AG04450 (cell line): ENCODE data around the gene SRGAP3. TPM values are rescaled to one million over a fixed set of nuclear protein-coding genes. Genes with fewer than 3 reads are reported as not detected.

Experiments
- CTCF ChIA-PET: fragments of 300-600, 350-600 bp; formaldehyde crosslinking; extraction: SDS; loops from one replicate; lab custom pipeline; 2022; ENCODE audit warnings: antibody characterized with exemption, inconsistent platforms; lab: Charles Lee
- POLR2A ChIA-PET: fragments of 350-600 bp; formaldehyde crosslinking; extraction: SDS; loops from one replicate; lab custom pipeline; 2021; ENCODE audit warnings: antibody characterized with exemption, inconsistent platforms; lab: Yijun Ruan, JAX
- DNase-seq: peaks from one replicate; pipeline ENCODE4 v3.0.0-alpha.2; 2011; ENCODE audit warnings: low read depth, low spot score
- H3K27ac ChIP-seq: one replicate; pipeline ENCODE4 v1.5.1; 2012; ENCODE audit warnings: low read depth, low read length, control low read depth
- H3K27me3 ChIP-seq: one replicate; pipeline ENCODE4 v1.6.0; 2012; ENCODE audit warnings: low read length; ENCODE audit not compliant: control insufficient read depth, insufficient read depth
- H3K4me3 ChIP-seq: 2 replicates; pipeline ENCODE4 v1.5.1; 2011; ENCODE audit warnings: mild to moderate bottlenecking, low read depth, low read length, control low read depth
- H3K9me3 ChIP-seq: 2 replicates; pipeline ENCODE4 v1.5.1; 2012; ENCODE audit warnings: low read length; ENCODE audit not compliant: control insufficient read depth, insufficient read depth
- polyA plus RNA-seq: library from polyadenylated mRNA; depleted of rRNA; stranded (reverse); fragments of >200 nt; gene quantifications from 2 replicates; pipeline ENCODE4 v1.2.3, GENCODE V29; 2011
- TF ChIP-seq, protein P1 (sequence below): IDR thresholded peaks from 2 replicates; pipeline ENCODE4 v1.5.1; 2011; ENCODE audit warnings: low read depth, low read length, control low read depth, inconsistent platforms

SRGAP3 gene
- polyA plus RNA-seq, 1 experiment, result 0.61 TPM

DNA sequence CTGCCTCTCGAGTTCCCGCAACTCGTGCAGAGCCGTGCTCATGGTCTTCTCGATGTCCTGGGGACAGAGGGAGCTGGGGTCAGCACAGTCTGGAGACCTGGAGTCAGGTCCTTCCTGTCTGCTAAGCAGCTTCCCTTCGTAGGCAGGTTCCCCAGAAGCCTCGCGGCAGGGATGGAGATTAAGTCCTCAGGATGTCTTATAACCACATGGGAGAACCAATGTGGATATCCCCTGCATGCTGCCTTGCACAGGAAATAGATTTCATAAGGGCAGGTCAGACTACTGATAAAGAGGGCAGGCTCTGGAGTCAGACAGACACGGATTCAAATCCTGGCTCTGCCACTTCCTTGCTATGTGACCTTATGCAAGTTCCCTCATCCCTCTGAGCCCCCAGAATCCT is 263.6 kb downstream of the SRGAP3 start:
- peaks cover 18% of the 10 kb centered on the region for H3K27me3 ChIP-seq
- ChIA-PET CTCF (interaction anchor here (1.1 to 3.2 kb wide), 4 partner anchors 11 to 317 kb away, joined by 4 to 24 read pairs (median 10); partner anchors contain the start of gene OXTR), POLR2A (interaction anchor here (0.6 kb wide), 1 partner anchor 10 kb away, joined by 3 read pairs; no protein-coding TSS in a partner anchor)
- no peak overlapping the region for H3K4me3 ChIP-seq
- DNase-seq, result no peak
- TF ChIP-seq, protein P1, sequence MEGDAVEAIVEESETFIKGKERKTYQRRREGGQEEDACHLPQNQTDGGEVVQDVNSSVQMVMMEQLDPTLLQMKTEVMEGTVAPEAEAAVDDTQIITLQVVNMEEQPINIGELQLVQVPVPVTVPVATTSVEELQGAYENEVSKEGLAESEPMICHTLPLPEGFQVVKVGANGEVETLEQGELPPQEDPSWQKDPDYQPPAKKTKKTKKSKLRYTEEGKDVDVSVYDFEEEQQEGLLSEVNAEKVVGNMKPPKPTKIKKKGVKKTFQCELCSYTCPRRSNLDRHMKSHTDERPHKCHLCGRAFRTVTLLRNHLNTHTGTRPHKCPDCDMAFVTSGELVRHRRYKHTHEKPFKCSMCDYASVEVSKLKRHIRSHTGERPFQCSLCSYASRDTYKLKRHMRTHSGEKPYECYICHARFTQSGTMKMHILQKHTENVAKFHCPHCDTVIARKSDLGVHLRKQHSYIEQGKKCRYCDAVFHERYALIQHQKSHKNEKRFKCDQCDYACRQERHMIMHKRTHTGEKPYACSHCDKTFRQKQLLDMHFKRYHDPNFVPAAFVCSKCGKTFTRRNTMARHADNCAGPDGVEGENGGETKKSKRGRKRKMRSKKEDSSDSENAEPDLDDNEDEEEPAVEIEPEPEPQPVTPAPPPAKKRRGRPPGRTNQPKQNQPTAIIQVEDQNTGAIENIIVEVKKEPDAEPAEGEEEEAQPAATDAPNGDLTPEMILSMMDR, result no peak
- peaks cover 6% of the 10 kb centered on the region; the same call in 1 of the 2 replicates for H3K9me3 ChIP-seq
- no peak overlapping the region for H3K27ac ChIP-seq

DNA sequence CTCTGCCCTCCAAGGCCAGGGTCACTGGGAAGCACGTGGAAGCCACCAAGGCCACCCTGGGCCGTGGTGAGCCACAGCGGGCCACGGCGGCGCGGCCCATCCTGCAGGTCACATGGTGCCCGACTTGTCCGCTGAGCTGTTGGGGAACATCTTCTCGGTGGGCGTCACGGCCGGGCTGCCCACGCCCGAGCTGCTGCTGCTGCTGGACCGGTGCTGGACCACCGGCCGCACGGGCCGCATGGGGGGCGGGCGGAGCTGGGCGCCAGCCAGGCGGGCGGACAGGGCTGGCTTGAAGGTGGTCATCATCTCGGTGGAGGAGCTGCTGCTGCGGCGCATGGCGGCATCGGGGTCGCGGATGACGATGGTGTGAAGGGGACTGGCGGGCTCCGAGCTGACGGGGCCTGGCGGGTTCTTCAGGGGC is 264.0 kb downstream of the SRGAP3 start:
- TF ChIP-seq, protein P1, result no peak
- H3K9me3 ChIP-seq, result peaks cover 6% of the 10 kb centered on the region; the same call in 1 of the 2 replicates
- no peak overlapping the region for H3K27ac ChIP-seq
- CTCF ChIA-PET, result no interaction called here
- POLR2A ChIA-PET, result interaction anchor here (0.6 kb wide), 1 partner anchor 9 kb away, joined by 3 read pairs; no protein-coding TSS in a partner anchor
- no peak for DNase-seq
- no peak overlapping the region for H3K4me3 ChIP-seq
- H3K27me3 ChIP-seq, result peaks cover 22% of the 10 kb centered on the region

DNA sequence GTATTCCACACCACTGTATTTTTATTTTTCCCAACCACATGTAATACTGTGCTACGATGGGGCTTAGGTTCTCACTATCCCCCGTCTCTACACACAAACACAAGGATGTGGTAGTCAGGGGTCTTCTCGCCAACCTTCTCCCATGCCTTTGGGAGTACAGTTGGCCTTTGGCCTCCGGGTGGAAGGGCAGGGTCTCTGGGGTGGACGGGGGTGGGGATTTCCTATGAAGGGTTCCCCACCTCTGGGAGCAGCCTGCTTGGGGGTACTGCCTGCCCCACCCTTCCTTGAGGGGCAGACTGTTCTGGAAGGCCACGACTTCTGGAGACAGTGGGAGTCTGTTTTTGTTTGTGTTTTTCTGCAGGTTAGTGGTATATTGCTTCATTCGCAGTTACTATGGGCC is 264.9 kb downstream of the SRGAP3 start:
- TF ChIP-seq, protein P1, result no peak
- H3K27me3 ChIP-seq, result peaks cover 28% of the 10 kb centered on the region
- H3K9me3 ChIP-seq, result peaks cover 3% of the 10 kb centered on the region
- H3K4me3 ChIP-seq, result no peak overlapping the region
- H3K27ac ChIP-seq, result no peak overlapping the region
- no peak for DNase-seq
- ChIA-PET POLR2A (no interaction called here), CTCF (interaction anchor here (1.5 kb wide), 1 partner anchor 318 kb away, joined by 4 read pairs; no protein-coding TSS in a partner anchor)

DNA sequence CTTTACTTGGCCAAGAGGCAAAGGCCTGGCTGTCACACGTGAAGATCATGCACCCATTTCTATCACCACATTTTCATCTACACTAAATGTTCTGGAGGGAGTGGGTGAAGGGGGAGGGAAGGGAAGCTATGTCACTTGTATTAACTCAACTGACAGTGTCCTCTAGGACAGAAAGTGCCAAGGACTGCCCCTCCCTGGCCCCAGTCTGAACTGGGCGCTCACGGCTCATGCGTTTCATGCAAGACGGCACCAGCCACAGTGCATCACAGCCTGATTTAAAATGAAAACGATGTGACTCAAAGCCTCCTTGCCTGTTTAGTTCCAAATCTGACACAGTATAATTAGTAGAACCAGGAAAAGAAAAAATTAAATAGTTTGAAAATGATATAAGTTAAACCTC is 265.4 kb downstream of the SRGAP3 start:
- no peak overlapping the region for H3K27ac ChIP-seq
- peaks cover 31% of the 10 kb centered on the region for H3K27me3 ChIP-seq
- no peak for DNase-seq
- CTCF ChIA-PET, result interaction anchor here (0.6 to 1.8 kb wide), 3 partner anchors 13 to 514 kb away, joined by 4 to 9 read pairs (median 6); no protein-coding TSS in a partner anchor
- no peak overlapping the region for H3K4me3 ChIP-seq
- TF ChIP-seq, protein P1, result no peak
- peaks cover 3% of the 10 kb centered on the region for H3K9me3 ChIP-seq
- POLR2A ChIA-PET, result no interaction called here

DNA sequence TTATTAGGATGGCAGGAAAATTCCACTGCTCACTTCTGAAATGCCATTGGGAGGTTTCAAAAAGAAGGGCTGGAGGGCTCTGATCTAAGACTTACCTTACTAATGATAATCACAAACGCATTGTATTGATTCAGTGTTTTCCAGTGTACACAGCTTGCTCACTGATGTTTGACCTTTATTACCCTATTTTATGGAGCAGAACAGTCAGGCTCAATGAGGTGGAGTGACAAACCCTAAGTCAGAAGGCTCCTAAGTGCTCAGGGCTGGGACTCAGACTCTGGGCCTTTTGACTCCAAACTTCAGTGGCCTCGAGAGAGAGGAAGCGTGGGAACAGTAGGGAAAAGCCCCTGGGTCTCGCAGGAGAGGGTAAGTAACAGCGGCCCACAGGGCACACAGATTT is 265.9 kb downstream of the SRGAP3 start:
- TF ChIP-seq, protein P1, result no peak
- CTCF ChIA-PET, result interaction anchor here (0.6 to 1.8 kb wide), 3 partner anchors 12 to 514 kb away, joined by 4 to 9 read pairs (median 6); no protein-coding TSS in a partner anchor
- peaks cover 32% of the 10 kb centered on the region for H3K27me3 ChIP-seq
- H3K4me3 ChIP-seq, result no peak overlapping the region
- no peak for DNase-seq
- POLR2A ChIA-PET, result no interaction called here
- no peak overlapping the region for H3K27ac ChIP-seq
- H3K9me3 ChIP-seq, result peaks cover 3% of the 10 kb centered on the region
